T-helper 1 cell treated with Interleukin-12 subunit alpha and Interleukin-12 subunit beta and Interleukin-4 antibody, amounts not matched to agents 30 μg/mL and 1 μg/mL, for 36 hours (primary cell): ENCODE results near the gene GSAP.
"Not testable (repeated sequence)": the region's sequence is repeated elsewhere in the genome, so short reads cannot be mapped to it uniquely, and the experiment has no call there.

ENCODE experiments used
- H3K27ac Mint-ChIP-seq: one replicate; pipeline ENCODE4 v1.8.0; 2021; ENCODE audit warnings: mild to moderate bottlenecking, mixed read lengths
- H3K27me3 Mint-ChIP-seq: one replicate; pipeline ENCODE4 v1.8.0; 2021; ENCODE audit warnings: low read depth, mixed read lengths
- H3K36me3 Mint-ChIP-seq: one replicate; pipeline ENCODE4 v1.8.0; 2021; ENCODE audit warnings: low read depth, mixed read lengths
- H3K4me1 Mint-ChIP-seq: one replicate; pipeline ENCODE4 v1.8.0; 2021; ENCODE audit warnings: low read depth, mixed read lengths
- H3K4me3 Mint-ChIP-seq: one replicate; pipeline ENCODE4 v1.8.0; 2021; ENCODE audit warnings: mild to moderate bottlenecking, moderate library complexity, mixed read lengths
- H3K9me3 Mint-ChIP-seq: one replicate; pipeline ENCODE4 v1.8.0; 2021; ENCODE audit warnings: mixed read lengths

GSAP gene

DNA sequence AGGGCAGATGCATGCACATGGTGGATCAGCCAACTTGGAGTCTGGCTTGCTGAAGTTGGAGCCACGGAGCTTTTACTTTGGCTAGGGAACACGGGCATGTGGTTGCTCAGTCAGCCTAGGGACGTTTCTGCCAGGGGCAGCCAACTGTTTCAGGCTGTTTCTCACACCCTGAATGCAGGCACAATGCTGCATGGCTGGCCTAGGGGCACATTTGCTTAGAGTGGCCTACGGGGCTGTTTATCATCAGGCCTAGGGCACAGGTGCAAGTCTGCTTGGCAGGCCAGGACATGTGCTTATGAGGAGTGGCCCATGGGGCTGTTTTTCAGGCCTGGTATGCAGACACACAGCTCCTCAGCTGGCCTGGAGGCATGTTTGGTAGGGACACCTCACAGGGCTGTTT lies 107.4 kb downstream of the GSAP start:
- H3K27ac Mint-ChIP-seq, result no peak overlapping the region

DNA sequence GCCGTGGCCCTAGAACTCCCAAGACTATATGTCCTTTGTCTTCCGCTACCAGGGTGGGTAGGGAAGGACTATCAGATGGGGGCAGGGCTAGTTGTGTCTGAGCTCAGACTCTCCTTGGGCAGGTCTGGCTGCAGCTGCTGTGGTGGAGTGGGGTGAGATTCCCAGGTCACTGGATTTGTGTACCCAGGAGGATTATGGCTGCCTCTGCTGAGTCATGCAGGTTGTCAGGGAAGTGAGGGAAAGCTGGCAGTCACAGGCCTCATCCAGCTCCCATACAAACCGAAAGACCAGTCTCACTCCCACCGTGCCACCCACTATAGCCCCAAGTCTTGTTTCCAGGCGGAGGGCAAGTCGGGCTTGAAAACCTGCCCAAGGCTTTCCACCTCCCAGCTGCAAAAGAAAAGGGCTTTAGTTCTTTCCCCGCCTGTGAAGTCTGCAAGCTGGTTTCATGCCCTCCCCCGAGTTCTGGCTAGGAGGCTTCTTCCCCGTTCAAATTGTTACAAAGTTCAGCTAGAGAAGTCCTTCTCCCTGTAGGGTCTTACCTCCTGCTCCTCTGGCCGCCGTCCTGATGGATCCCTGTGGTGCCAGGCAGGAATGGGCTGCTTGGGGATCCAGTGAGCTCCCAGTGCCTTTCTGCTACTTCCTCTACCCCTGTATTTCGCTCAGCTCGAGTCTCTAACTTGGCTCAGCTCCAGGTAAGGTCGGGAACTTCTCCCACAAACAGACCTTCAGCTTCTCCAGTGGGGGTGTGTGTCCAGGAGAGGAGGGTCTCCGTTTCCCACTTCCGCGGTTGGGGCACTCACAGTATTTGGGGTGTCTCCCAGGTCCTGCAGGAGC lies 109.7 kb downstream of the GSAP start:
- Mint-ChIP-seq H3K4me3 (no peak overlapping the region), H3K4me1 (peaks cover 2% of the 10 kb centered on the region), H3K27ac (no peak overlapping the region), H3K27me3 (no peaks in the 10 kb centered on the region), H3K36me3 (peaks cover 15% of the 10 kb centered on the region), H3K9me3 (peaks cover 7% of the 10 kb centered on the region)

More for the DNA sequence above, 107.4 kb downstream of the GSAP start:
- Mint-ChIP-seq H3K4me3 (no peak overlapping the region), H3K27me3 (no peaks in the 10 kb centered on the region), H3K4me1 (peaks cover 2% of the 10 kb centered on the region), H3K9me3 (no peaks in the 10 kb centered on the region), H3K36me3 (peaks cover 13% of the 10 kb centered on the region)

DNA sequence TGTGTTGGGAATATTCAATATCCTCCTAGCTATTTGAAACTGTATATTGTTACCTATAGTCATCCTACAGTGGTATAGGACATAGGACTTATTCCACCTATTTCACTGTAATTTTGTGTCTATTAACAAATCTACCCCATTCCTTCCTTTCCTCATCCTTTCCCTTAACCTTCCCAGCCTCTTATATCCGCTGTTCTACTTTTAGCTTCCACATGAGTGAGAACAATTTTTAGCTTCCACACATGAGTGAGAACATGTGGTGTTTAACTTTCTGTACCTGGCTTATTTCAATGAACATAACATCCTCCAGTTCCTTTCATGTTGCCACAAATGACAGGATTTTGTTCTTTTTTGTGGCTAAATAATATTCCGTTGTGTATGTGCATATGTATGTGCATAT lies 120.6 kb downstream of the GSAP start:
- no peak overlapping the region for H3K4me3 Mint-ChIP-seq
- peaks cover 5% of the 10 kb centered on the region for H3K36me3 Mint-ChIP-seq
- no peaks in the 10 kb centered on the region for H3K9me3 Mint-ChIP-seq

DNA sequence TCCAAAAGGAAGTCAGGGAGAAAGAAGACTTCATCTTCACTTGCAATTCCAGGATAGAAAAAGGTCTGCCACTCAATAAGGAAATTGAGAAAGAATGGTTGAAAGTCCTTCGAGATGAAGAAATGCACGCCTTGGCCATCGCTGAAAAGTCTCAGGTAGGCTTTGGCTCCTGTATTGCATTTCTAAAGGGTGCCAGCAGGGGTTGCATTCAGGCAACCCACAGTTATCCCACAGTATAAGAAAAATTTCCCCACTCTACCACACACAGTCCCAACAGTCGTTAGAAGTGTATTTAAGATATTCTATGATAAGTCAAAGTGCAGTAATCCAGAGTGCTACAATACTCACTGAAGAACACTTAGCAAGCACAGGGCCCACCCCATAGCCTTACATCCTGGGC lies 123.1 kb downstream of the GSAP start:
- Mint-ChIP-seq H3K27ac (no peak overlapping the region), H3K9me3 (peaks cover 1% of the 10 kb centered on the region), H3K36me3 (peaks cover 7% of the 10 kb centered on the region), H3K27me3 (no peaks in the 10 kb centered on the region), H3K4me1 (peaks cover 3% of the 10 kb centered on the region), H3K4me3 (no peak overlapping the region)

More for the DNA sequence above, 120.6 kb downstream of the GSAP start:
- peaks cover 3% of the 10 kb centered on the region for H3K4me1 Mint-ChIP-seq
- no peak overlapping the region for H3K27ac Mint-ChIP-seq
- no peaks in the 10 kb centered on the region for H3K27me3 Mint-ChIP-seq

- no peak overlapping the region for H3K27ac Mint-ChIP-seq
- no peak overlapping the region for H3K4me3 Mint-ChIP-seq
Measured at GRCh38 chr7:77290425-77290824, 125.7 kb downstream of the GSAP start.

DNA sequence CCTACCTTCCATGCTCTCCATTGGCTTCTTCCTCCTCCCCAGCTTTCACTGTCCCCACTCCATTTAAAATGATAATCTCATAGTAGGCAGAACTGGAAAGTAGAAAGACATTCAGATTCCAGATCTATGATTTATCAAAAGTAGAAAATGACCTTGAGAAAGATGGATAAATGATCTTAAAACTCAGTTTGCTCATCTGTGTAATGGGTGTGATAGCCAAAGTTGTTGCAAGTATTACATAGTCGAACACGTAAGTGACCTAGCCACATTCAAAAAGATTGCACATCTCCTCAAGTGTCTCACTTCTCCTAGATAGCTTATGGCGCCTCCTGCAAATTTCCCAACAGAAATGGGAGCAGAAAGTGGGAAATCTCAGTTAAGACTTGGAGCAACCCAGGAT lies 126.8 kb downstream of the GSAP start:
- Mint-ChIP-seq H3K27ac (no peak overlapping the region), H3K9me3 (peaks cover 14% of the 10 kb centered on the region), H3K4me1 (peaks cover 3% of the 10 kb centered on the region)

More at GRCh38 chr7:77290425-77290824, 125.7 kb downstream of the GSAP start:
- Mint-ChIP-seq H3K9me3 (peaks cover 14% of the 10 kb centered on the region), H3K4me1 (peaks cover 3% of the 10 kb centered on the region), H3K27me3 (no peaks in the 10 kb centered on the region), H3K36me3 (peaks cover 7% of the 10 kb centered on the region)

DNA sequence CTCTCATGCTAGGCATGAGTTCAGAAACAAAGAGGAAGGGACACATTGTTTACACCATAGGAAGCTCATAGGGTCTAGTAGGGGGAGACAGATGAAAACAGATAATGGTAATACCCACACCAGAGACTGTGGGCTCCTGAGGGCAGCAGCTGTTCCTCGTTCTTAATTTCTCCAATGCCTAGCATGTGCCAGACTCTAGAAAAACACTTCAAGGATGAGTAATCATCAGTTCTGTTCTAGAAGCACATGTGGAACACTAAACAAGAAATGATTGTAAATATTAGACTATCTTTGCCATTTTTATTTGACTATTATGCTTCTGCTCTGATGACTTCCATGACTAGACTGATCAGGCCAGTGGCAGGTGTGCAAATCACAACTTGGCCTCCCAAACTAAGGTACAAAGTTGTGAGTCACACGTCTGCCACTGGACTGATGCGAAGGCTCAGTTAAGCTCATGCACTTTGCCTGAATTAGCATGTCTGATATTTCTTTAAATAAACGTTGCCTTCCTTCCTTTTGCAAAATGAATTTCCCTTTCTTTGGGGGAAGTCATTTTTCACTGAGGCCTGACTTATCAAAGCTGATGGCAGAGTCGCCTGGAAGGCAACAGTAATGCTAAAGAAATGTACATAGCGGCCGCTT lies 127.4 kb downstream of the GSAP start:
- Mint-ChIP-seq H3K4me3 (no peak overlapping the region), H3K4me1 (peaks cover 3% of the 10 kb centered on the region), H3K36me3 (peaks cover 6% of the 10 kb centered on the region), H3K9me3 (peaks cover 14% of the 10 kb centered on the region), H3K27ac (no peak overlapping the region), H3K27me3 (no peaks in the 10 kb centered on the region)

More for the DNA sequence above, 126.8 kb downstream of the GSAP start:
- no peaks in the 10 kb centered on the region for H3K27me3 Mint-ChIP-seq
- no peak overlapping the region for H3K4me3 Mint-ChIP-seq
- H3K36me3 Mint-ChIP-seq, result peaks cover 7% of the 10 kb centered on the region

DNA sequence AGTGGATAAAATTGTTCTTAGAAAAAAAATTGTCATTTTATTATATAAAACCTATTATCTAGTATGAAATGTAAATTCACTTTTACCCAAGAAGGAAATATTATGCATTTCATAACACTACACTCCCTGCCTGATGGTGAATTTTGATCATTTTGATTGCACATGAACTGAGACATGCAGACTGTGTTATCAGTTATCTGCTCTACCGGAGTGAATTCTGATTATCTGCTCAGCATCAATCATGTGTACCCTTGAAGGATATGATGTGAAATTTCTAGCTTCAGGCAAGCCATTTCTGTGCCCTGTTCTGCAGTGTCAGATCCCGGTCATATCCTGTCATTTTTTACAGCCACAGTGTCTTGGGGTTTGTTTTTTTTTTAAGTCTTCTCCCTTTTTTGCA lies 131.5 kb downstream of the GSAP start:
- H3K4me1 Mint-ChIP-seq, result no peaks in the 10 kb centered on the region
- H3K27ac Mint-ChIP-seq, result no peak overlapping the region
- peaks cover 14% of the 10 kb centered on the region for H3K9me3 Mint-ChIP-seq
- H3K4me3 Mint-ChIP-seq, result no peak overlapping the region
- no peaks in the 10 kb centered on the region for H3K27me3 Mint-ChIP-seq
- H3K36me3 Mint-ChIP-seq, result peaks cover 3% of the 10 kb centered on the region

- no peaks in the 10 kb centered on the region for H3K4me1 Mint-ChIP-seq
Measured at GRCh38 chr7:77284005-77284404, 132.1 kb downstream of the GSAP start.

DNA sequence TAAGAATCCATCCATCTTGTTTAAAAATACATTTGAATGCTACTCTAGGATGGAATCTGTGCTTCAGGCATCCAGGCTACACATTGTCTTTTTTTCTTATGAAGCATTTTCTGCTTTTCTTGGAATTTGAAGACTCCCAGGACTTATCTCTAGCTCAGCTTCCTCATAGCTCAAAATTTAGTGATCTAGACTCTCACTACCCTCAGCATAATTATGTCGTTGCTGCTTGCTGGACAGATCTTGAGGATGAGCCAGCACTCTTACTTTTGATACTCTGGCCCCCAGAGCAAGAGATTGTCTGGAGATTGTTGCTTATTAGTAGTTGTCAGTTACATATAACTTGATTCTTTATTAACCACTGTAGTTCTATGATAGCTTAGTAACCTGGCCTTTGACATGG lies 133.3 kb downstream of the GSAP start:
- Mint-ChIP-seq H3K4me3 (no peak overlapping the region), H3K4me1 (no peaks in the 10 kb centered on the region), H3K9me3 (peaks cover 11% of the 10 kb centered on the region), H3K27me3 (no peaks in the 10 kb centered on the region), H3K36me3 (peaks cover 6% of the 10 kb centered on the region), H3K27ac (no peak overlapping the region)

More at GRCh38 chr7:77284005-77284404, 132.1 kb downstream of the GSAP start:
- no peak overlapping the region for H3K4me3 Mint-ChIP-seq
- no peak overlapping the region for H3K27ac Mint-ChIP-seq
- peaks cover 1% of the 10 kb centered on the region for H3K36me3 Mint-ChIP-seq
- H3K27me3 Mint-ChIP-seq, result no peaks in the 10 kb centered on the region
- H3K9me3 Mint-ChIP-seq, result peaks cover 14% of the 10 kb centered on the region

DNA sequence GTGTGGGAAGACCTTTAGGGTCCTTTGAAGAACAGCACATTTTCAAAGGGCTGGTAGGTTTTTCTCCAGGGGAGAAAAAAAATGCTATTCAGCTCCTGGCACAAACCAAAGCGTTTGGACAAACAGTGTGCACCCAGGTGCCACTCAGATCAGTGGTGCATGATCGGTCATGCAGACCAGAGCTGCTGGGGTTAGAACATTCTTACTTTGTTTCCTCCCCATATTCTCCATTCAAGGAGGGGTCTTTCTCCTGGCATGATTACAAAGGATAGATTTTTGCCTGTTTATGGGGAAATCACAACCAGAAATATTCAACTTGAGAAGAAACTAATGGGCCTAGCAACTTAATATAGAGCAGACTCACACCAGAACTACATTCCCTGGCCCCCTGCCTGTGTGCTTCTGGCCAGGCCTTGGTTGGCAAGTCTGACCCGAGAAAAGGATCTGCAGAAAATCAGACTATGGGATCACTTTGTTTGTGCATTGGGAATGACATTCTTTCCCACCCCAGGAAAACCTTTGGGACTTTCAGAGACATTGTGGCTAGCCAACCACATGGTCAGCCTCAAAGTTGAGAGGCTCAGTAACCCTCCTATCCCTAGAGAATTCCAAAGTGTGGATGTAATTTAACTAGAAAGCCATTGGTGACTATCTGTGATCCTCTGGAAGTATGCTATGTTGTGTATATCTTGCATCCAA lies 134.2 kb downstream of the GSAP start:
- peaks cover 4% of the 10 kb centered on the region for H3K9me3 Mint-ChIP-seq
- H3K27me3 Mint-ChIP-seq, result no peaks in the 10 kb centered on the region
- no peaks in the 10 kb centered on the region for H3K4me1 Mint-ChIP-seq
- H3K36me3 Mint-ChIP-seq, result peaks cover 6% of the 10 kb centered on the region
- H3K27ac Mint-ChIP-seq, result no peak overlapping the region
- no peak overlapping the region for H3K4me3 Mint-ChIP-seq

- Mint-ChIP-seq H3K4me1 (peaks cover 9% of the 10 kb centered on the region), H3K36me3 (peaks cover 6% of the 10 kb centered on the region), H3K4me3 (no peak overlapping the region), H3K27me3 (peaks cover 5% of the 10 kb centered on the region), H3K27ac (peak overlapping the region; percentile 9), H3K9me3 (no peaks in the 10 kb centered on the region)
Measured at GRCh38 chr7:77276120-77276519, 140.0 kb downstream of the GSAP start.

GRCh38 chr7:77275663-77276062 lies 140.5 kb downstream of the GSAP start:
- H3K27ac Mint-ChIP-seq, H3K36me3 Mint-ChIP-seq, H3K9me3 Mint-ChIP-seq, H3K27me3 Mint-ChIP-seq, H3K4me3 Mint-ChIP-seq, H3K4me1 Mint-ChIP-seq: not testable (repeated sequence)

- H3K27me3 Mint-ChIP-seq, result peaks cover 5% of the 10 kb centered on the region
- no peak overlapping the region for H3K27ac Mint-ChIP-seq
- no peaks in the 10 kb centered on the region for H3K9me3 Mint-ChIP-seq
- H3K4me3 Mint-ChIP-seq, result no peak overlapping the region
- peaks cover 9% of the 10 kb centered on the region for H3K4me1 Mint-ChIP-seq
- H3K36me3 Mint-ChIP-seq, result peaks cover 3% of the 10 kb centered on the region
Measured at GRCh38 chr7:77271766-77272165, 144.4 kb downstream of the GSAP start.

GRCh38 chr7:77270094-77270480 lies 146.1 kb downstream of the GSAP start:
- Mint-ChIP-seq H3K9me3 (no peaks in the 10 kb centered on the region), H3K4me1 (peaks cover 10% of the 10 kb centered on the region), H3K4me3 (no peak overlapping the region), H3K27me3 (no peaks in the 10 kb centered on the region), H3K36me3 (peaks cover 5% of the 10 kb centered on the region), H3K27ac (no peak overlapping the region)
